DND-41 (cell line): Measurements from ENCODE around the gene FMN2.

Experiments used
- ATAC-seq: fragments of 200-7000 bp; cut with Tn5 transposase; 3 replicates; pipeline ENCODE4 v1.9.1; 2021; ENCODE audit warnings: low read depth; ENCODE audit not compliant: insufficient read depth
- DNase-seq: peaks from one replicate; pipeline ENCODE4 v3.0.0-alpha.2; 2020
- H2AFZ ChIP-seq: 2 replicates; pipeline ENCODE4 v1.6.0; 2012; ENCODE audit warnings: low read depth, low read length
- H3K27ac ChIP-seq: 2 replicates; pipeline ENCODE4 v1.5.1; 2012; ENCODE audit warnings: low read length, inconsistent platforms
- H3K27me3 ChIP-seq: fragments of 200-600 bp; sonication (generic); 2 replicates; pipeline ENCODE4 v1.6.0; 2012; ENCODE audit warnings: low read length, mild to moderate bottlenecking, inconsistent platforms; ENCODE audit not compliant: insufficient read depth, poor library complexity
- H3K36me3 ChIP-seq: 2 replicates; pipeline ENCODE4 v1.5.1; 2012; ENCODE audit warnings: low read length, inconsistent platforms; ENCODE audit not compliant: insufficient read depth
- H3K4me1 ChIP-seq: 2 replicates; pipeline ENCODE4 v1.5.1; 2012; ENCODE audit warnings: mild to moderate bottlenecking, low read length; ENCODE audit not compliant: insufficient read depth
- H3K4me2 ChIP-seq: 2 replicates; pipeline ENCODE4 v1.6.0; 2012; ENCODE audit warnings: mild to moderate bottlenecking, moderate library complexity, low read length, inconsistent platforms; ENCODE audit not compliant: insufficient read depth
- H3K4me3 ChIP-seq, 2 experiments: fragments of 200-600 bp in 1 of 2; shearing (Covaris generic) in 1 of 2; 2 replicates each; pipeline ENCODE4 v1.5.1; 2012 to 2016; ENCODE audit warnings: inconsistent platforms in 2 of 2, low read length in 2 of 2, mild to moderate bottlenecking in 2 of 2, low read depth in 1 of 2, moderate library complexity in 1 of 2
- H3K79me2 ChIP-seq: 2 replicates; pipeline ENCODE4 v1.6.0; 2012; ENCODE audit warnings: low read length, inconsistent platforms; ENCODE audit not compliant: insufficient read depth
- H3K9ac ChIP-seq: 2 replicates; pipeline ENCODE4 v1.6.0; 2012; ENCODE audit warnings: low read depth, mild to moderate bottlenecking, inconsistent platforms, low read length, moderate library complexity
- H3K9me3 ChIP-seq: 2 replicates; pipeline ENCODE4 v1.5.1; 2012; ENCODE audit warnings: low read length, moderate library complexity, mild to moderate bottlenecking, inconsistent platforms; ENCODE audit not compliant: insufficient read depth, severe bottlenecking
- H4K20me1 ChIP-seq: 2 replicates; pipeline ENCODE4 v1.6.0; 2012; ENCODE audit warnings: low read length; ENCODE audit not compliant: insufficient read depth
- CTCF ChIP-seq: IDR thresholded peaks from 2 replicates; pipeline ENCODE4 v1.5.1; 2012; ENCODE audit warnings: borderline replicate concordance, low read length, moderate library complexity, mild to moderate bottlenecking; ENCODE audit not compliant: poor library complexity, severe bottlenecking; ENCODE audit errors: extremely low read depth
- EZH2 ChIP-seq: IDR thresholded peaks from 3 replicates; pipeline ENCODE4 v1.6.1; 2012; ENCODE audit warnings: borderline replicate concordance, low read depth, mild to moderate bottlenecking, moderate library complexity, low read length, inconsistent platforms; ENCODE audit not compliant: severe bottlenecking

Gene FMN2

GRCh38 chr1:240098534-240098933 lies 6.9 kb downstream of the FMN2 start:
- Histone ChIP-seq H3K9me3 (no peaks in the 10 kb centered on the region), H3K4me3 (no peak overlapping the region), H3K27ac (no peak overlapping the region), H3K4me1 (no peaks in the 10 kb centered on the region), H2AFZ (no peak overlapping the region), H3K27me3 (no peaks in the 10 kb centered on the region), H3K9ac (no peak overlapping the region), H3K36me3 (no peaks in the 10 kb centered on the region), H3K4me2 (no peak overlapping the region), H3K79me2 (no peaks in the 10 kb centered on the region), H4K20me1 (no peaks in the 10 kb centered on the region)
- DNase-seq (no peak), ATAC-seq (no peak)
- no peak for TF ChIP-seq CTCF
- no peak for TF ChIP-seq EZH2

- Histone ChIP-seq H3K27ac (no peak overlapping the region), H3K36me3 (no peaks in the 10 kb centered on the region), H3K4me2 (no peak overlapping the region), H3K9me3 (no peaks in the 10 kb centered on the region), H4K20me1 (no peaks in the 10 kb centered on the region), H3K9ac (no peak overlapping the region), H2AFZ (no peak overlapping the region), H3K4me3 (no peak overlapping the region), H3K79me2 (no peaks in the 10 kb centered on the region), H3K4me1 (no peaks in the 10 kb centered on the region), H3K27me3 (no peaks in the 10 kb centered on the region)
- DNase-seq (no peak), ATAC-seq (no peak)
- TF ChIP-seq EZH2 (no peak), CTCF (no peak)
Observed at GRCh38 chr1:240099329-240099728, 7.6 kb downstream of the FMN2 start.

- Histone ChIP-seq H2AFZ (no peak overlapping the region), H4K20me1 (no peaks in the 10 kb centered on the region), H3K4me3 (no peak overlapping the region), H3K79me2 (no peaks in the 10 kb centered on the region), H3K4me2 (no peak overlapping the region), H3K9ac (no peak overlapping the region), H3K36me3 (no peaks in the 10 kb centered on the region), H3K27me3 (no peaks in the 10 kb centered on the region), H3K4me1 (no peaks in the 10 kb centered on the region), H3K27ac (no peak overlapping the region), H3K9me3 (no peaks in the 10 kb centered on the region)
- DNase-seq = no peak
- no peak for TF ChIP-seq CTCF
- TF ChIP-seq EZH2 = no peak
- ATAC-seq = no peak
Observed at GRCh38 chr1:240099748-240100147, 8.1 kb downstream of the FMN2 start.

- Histone ChIP-seq H3K9ac (no peak overlapping the region), H3K27ac (no peak overlapping the region)
Observed at GRCh38 chr1:240100371-240100934, 8.8 kb downstream of the FMN2 start.

More at GRCh38 chr1:240100371-240100934, 8.8 kb downstream of the FMN2 start:
- no peaks in the 10 kb centered on the region for H3K27me3 ChIP-seq
- H3K4me2 ChIP-seq = no peak overlapping the region
- no peaks in the 10 kb centered on the region for H3K4me1 ChIP-seq
- H3K4me3 ChIP-seq = no peak overlapping the region
- H2AFZ ChIP-seq = no peak overlapping the region
- H3K36me3 ChIP-seq = no peaks in the 10 kb centered on the region
- no peaks in the 10 kb centered on the region for H3K9me3 ChIP-seq
- no peak for TF ChIP-seq CTCF
- TF ChIP-seq EZH2 = no peak
- H3K79me2 ChIP-seq = no peaks in the 10 kb centered on the region
- H4K20me1 ChIP-seq = no peaks in the 10 kb centered on the region
- ATAC-seq (no peak), DNase-seq (no peak)
